GM18873 (cell line): Measurements from ENCODE around the gene MBNL2.

Experiments used
- ATAC-seq: cut with Tn5 transposase; IDR thresholded peaks from one replicate; pipeline ENCODE4 v1.9.1; 2021; ENCODE audit warnings: mild to moderate bottlenecking, moderate library complexity, moderate number of reproducible peaks; ENCODE audit not compliant: unreplicated experiment, low FRiP score

The MBNL2 gene

GRCh38 chr13:97289514-97290298 is 67.6 kb downstream of the MBNL2 start:
- ATAC-seq, result no peak

DNA sequence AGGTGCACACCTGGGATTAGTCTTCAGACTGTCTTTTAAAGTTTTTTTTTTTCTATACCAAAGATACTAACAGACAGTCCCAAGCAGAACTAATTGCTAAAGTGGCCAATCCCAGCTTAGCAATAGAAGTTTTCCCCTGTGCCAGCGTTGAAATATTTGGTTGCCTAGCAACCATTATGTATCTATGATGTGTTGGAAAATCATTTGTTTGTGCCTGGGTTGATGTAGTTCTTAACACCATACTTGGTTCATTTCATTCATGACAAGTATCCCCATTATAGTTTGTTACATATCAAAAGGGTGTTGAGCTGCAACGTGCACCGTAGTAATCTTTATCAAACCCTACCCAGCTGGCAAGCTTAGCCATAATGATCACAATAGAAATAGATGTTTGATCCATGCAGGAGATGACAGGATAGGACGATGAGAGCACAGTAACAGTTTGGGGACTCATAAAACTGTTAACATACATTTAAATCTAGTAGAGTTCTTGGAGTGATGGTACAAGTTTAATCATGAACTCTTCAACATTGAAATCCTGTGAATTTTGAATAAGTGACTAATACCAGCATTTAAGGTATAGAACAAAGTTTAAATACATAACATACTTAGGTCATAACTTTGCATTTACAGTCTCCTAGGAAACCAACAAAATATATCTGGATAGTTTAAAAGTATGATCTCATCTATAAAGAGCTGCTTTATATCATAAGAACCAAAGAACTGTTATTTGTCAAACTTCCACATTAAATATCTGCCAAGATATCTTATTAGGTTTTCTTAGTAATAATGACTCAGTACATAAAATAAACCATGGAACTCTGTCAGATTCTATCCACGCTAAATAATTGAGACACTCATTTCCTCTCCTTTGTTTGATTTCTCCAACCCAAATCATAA is 73.4 kb downstream of the MBNL2 start:
- ATAC-seq, result no peak

GRCh38 chr13:97296740-97297139 is 74.6 kb downstream of the MBNL2 start:
- ATAC-seq, result no peak

GRCh38 chr13:97298816-97299215 is 76.7 kb downstream of the MBNL2 start:
- ATAC-seq, result no peak

DNA sequence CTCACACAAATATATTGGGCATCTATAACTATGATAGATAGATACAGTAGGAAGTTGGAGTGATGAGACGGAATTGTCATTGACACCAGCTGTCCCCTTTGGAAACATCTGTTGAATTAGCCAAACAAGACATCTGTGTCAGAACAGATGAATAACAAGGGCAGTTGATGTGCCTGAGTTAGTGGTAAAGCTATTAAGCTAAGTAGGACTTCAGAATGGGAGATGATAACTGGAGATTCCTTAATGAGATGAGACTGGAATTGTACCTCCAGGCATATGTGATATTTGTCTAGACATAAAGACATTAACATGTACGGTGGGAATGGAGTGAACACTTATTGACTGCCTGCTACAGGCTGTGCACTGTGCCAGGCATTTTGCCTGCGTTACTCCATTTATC is 78.7 kb downstream of the MBNL2 start:
- ATAC-seq, result no peak

- ATAC-seq, result no peak
Observed at GRCh38 chr13:97301382-97302095, 79.4 kb downstream of the MBNL2 start.

DNA sequence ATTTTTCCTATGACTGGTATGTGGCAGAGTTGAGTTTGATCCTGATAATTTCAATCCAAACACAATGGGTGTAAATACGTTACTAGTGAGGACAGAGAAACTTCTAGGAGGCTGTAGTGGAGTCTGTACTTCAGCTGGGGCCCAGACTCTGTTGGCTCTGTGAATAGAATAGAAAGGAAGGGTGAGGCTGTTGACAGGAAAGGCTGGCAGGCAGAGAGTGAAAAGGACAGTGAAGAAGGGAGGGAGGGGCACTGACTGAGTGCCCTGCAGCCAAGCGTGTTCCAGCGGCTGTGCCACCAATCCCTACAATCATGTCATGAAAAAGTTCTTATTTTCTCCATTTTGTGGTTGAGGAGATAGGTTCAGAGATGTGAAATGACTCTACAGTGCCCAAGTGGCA is 80.5 kb downstream of the MBNL2 start:
- no peak for ATAC-seq

- ATAC-seq, result no peak
Observed at GRCh38 chr13:97306106-97306505, 84.0 kb downstream of the MBNL2 start.

DNA sequence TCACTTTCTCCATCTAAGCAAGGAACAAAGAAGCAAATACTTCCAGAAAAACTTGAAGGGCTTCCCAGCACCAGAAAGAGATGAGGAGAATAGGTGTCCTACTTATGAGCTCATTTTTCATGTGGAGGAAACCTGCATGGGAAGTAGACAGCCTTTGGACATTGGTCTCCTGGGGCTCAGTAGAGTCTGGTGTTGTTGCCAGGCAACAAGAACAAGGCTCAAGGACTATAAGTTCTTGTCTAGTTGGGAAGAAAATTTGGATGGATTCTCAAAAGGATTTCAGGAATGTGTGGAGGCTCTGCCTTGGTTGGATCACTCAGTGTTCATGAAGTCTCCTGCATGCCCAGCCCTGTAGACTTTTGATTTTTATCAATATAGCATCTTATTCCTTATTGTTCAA is 84.5 kb downstream of the MBNL2 start:
- no peak for ATAC-seq

- no peak for ATAC-seq
Observed at GRCh38 chr13:97307118-97307881, 85.2 kb downstream of the MBNL2 start.

DNA sequence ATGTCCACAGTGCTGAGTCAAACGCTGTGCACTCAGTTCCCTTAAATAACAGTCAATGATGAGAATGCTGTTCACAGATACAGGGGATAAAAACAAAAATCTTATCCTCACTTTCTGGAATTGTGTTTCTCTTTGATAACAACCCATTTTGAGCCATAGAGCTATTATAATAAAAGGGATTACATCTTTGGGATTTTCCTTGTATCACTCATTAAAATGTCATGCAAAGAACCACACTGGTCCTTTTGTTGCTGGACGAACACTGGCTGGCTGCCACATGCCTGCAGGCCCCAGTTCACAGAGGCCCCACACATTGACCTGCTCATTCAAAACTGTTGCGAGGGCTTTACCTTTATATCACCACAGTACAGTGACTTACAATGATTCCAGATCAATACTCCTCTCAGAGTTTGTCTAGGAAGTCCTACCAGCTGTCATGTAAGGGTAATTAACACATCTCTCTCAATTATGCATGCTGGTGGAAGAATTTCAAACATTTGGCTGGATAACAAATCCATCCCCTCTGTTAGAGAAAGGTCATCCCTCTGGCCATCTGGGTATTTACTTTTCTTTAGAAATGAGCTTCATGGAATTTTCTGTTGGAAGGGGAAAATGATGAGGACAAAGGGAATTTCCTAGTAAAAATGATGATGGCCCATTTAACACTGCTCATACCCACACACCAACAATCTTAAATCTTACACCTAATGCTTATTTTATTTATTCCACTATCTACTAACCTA is 85.9 kb downstream of the MBNL2 start:
- ATAC-seq, result no peak

GRCh38 chr13:97308735-97309429 is 86.7 kb downstream of the MBNL2 start:
- ATAC-seq, result no peak

GRCh38 chr13:97310809-97311436 is 88.8 kb downstream of the MBNL2 start:
- no peak for ATAC-seq

- no peak for ATAC-seq
Observed at GRCh38 chr13:97311956-97312355, 89.8 kb downstream of the MBNL2 start.

GRCh38 chr13:97313551-97314260 is 91.6 kb downstream of the MBNL2 start:
- ATAC-seq, result no peak

DNA sequence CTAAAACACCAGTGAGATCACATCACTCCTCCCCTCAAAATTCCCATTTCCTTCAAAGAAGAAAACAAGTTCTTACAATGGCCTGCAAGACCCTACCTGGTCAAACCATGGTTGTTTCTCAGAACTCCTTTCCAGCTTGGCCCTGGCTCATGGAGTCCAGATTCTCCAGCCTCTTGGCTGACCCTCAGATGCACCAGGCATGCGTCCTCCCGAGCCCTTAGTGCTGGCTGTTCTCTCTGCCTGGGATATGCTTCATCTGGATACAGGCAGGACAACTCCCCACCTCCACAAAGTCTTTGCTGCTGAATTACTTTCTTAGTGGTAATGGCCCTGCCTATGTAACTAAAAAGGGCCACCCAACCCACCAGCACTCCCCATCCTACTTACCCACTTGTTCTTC is 94.3 kb downstream of the MBNL2 start:
- no peak for ATAC-seq

DNA sequence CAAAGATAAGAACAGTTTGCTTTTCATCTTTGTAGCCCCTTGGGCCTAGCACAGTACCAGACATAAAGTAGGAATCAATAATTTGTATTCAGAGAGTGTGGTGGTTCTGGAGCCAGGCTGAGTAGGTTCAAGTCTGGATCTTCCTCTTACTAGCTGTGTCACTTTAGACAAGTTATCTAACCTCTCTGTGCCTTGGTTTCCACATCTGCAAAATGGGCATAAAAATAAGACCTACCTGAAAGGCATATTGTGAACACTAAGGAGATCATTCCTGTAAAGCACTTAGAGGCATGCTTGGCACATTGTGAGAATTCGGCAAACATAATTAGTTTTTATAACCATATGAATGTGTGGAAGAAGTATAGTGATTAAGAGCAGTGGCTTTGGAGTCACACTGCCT is 95.8 kb downstream of the MBNL2 start:
- no peak for ATAC-seq

GRCh38 chr13:97318532-97318931 is 96.4 kb downstream of the MBNL2 start:
- no peak for ATAC-seq
